ENCODE measurements around the gene TAAR5. TPM values are rescaled to one million over a fixed set of nuclear protein-coding genes. Genes with fewer than 3 reads are reported as not detected.
"Not testable (repeated sequence)": the region's sequence is repeated elsewhere in the genome, so short reads cannot be mapped to it uniquely, and the experiment has no call there.

TAAR5 gene, protein sequence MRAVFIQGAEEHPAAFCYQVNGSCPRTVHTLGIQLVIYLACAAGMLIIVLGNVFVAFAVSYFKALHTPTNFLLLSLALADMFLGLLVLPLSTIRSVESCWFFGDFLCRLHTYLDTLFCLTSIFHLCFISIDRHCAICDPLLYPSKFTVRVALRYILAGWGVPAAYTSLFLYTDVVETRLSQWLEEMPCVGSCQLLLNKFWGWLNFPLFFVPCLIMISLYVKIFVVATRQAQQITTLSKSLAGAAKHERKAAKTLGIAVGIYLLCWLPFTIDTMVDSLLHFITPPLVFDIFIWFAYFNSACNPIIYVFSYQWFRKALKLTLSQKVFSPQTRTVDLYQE
- polyA plus RNA-seq (2012; ENCODE audit: insufficient read depth, insufficient read length, low read depth) = not detected

DNA sequence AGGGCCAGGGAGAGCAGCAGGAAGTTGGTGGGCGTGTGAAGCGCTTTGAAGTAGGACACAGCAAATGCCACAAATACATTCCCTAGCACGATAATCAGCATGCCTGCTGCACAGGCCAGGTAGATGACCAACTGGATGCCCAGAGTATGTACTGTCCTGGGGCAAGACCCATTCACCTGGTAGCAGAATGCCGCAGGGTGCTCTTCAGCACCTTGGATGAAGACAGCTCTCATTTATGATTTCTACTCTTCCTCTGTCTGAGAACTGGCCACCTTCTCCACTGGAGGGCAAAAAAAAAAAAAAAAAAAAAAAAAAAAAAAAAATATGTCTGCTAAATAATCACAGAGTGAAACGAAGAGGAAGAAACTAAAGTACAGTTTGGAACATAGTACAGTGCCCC, at the start of gene TAAR5:
Gene TAAR5 (minus strand): TSS at position 288 of the 400 bp plus-strand sequence. CDS start 55 bp downstream, at position 233.
- TF ChIP-seq CTCF (IDR thresholded peaks at IDR 0.05; ENCODE audit: low read depth, low read length) = no peak
- no peak within 1 kb of the TSS for H3K4me3 ChIP-seq (ENCODE audit: low read depth, low read length)
- no peaks in the 10 kb centered on the region for H3K9me3 ChIP-seq
- DNase-seq = no peak
- H3K4me1 ChIP-seq = no peaks in the 10 kb centered on the region
- H3K36me3 ChIP-seq = no peaks in the 10 kb centered on the region
- peaks cover 9% of the 10 kb centered on the region; the same call in 1 of the 2 replicates for H3K27me3 ChIP-seq

DNA sequence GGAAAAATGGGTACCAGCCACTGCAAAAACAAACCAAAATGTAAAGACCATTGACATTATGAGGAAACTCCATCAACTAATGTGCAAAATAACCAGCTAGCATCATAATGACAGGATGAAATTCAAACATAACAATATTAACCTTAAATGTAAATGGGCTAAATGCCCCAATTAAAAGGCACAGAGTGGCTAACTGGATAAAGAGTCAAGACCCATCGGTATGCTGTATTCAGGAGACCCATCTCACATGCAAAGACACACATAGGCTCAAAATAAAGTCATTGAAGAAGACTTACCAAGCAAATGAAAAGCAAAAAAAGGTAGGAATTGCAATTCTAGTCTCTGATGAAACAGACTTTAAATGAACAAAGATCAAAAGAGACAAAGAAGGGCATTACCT, 47.6 kb upstream of the TAAR5 start:
- H3K36me3 ChIP-seq; DNase-seq; H3K4me3 ChIP-seq (ENCODE audit: low read depth, low read length); H3K4me1 ChIP-seq; H3K9me3 ChIP-seq; H3K27me3 ChIP-seq: not testable (repeated sequence)

- H3K4me1 ChIP-seq; H3K27me3 ChIP-seq; DNase-seq; H3K4me3 ChIP-seq (ENCODE audit: low read depth, low read length); H3K36me3 ChIP-seq; H3K9me3 ChIP-seq: not testable (repeated sequence)
Measured at GRCh38 chr6:132635906-132636305, 46.4 kb upstream of the TAAR5 start.

- H3K4me3 ChIP-seq (ENCODE audit: low read depth, low read length); H3K36me3 ChIP-seq; H3K9me3 ChIP-seq; DNase-seq; H3K4me1 ChIP-seq; H3K27me3 ChIP-seq: not testable (repeated sequence)
Measured at GRCh38 chr6:132635288-132635687, 45.7 kb upstream of the TAAR5 start.

- no peak for TF ChIP-seq CTCF (IDR thresholded peaks at IDR 0.05; ENCODE audit: low read depth, low read length)
- Histone ChIP-seq H3K27me3 (peaks cover 7% of the 10 kb centered on the region; the same call in 1 of the 2 replicates), H3K9me3 (no peaks in the 10 kb centered on the region), H3K36me3 (no peaks in the 10 kb centered on the region), H3K4me1 (no peaks in the 10 kb centered on the region), H3K4me3 (ENCODE audit: low read depth, low read length) (no peak overlapping the region)
- DNase-seq = no peak
Measured at GRCh38 chr6:132634796-132635195, 45.3 kb upstream of the TAAR5 start.

DNA sequence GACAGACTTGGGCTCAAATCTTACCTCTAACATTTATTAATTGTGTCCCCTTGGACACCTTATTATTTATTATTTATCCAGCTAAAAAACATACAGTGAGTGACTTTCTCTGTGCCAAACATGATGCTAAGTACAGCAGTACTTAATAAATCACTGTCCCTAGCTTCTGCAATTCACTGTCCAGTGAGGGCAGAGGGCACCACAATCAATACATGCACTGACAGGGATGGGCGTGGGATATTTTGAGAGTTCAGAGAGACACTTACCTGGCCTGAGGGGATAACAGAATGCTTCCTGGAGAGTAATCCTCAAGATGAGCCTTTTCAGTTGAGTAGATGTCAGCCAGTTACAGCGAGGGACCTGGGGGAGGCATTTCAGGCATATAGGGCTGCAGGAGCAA, 43.8 kb upstream of the TAAR5 start:
- peaks cover 2% of the 10 kb centered on the region; the same call in 1 of the 2 replicates for H3K27me3 ChIP-seq
- TF ChIP-seq CTCF (IDR thresholded peaks at IDR 0.05; ENCODE audit: low read depth, low read length) = no peak
- H3K9me3 ChIP-seq = no peaks in the 10 kb centered on the region
- no peaks in the 10 kb centered on the region for H3K4me1 ChIP-seq
- no peak for DNase-seq
- H3K36me3 ChIP-seq = no peaks in the 10 kb centered on the region
- H3K4me3 ChIP-seq (ENCODE audit: low read depth, low read length) = no peak overlapping the region

GRCh38 chr6:132624175-132624574, 34.6 kb upstream of the TAAR5 start, which contains the start of gene TAAR2:
TSS of gene TAAR2 (minus strand) at chr6:132624275. CDS start at chr6:132624275, 0 bp downstream.
- Histone ChIP-seq H3K9me3 (no peaks in the 10 kb centered on the region), H3K4me1 (no peaks in the 10 kb centered on the region), H3K4me3 (ENCODE audit: low read depth, low read length) (no peak within 1 kb of the TSS), H3K36me3 (no peaks in the 10 kb centered on the region), H3K27me3 (peaks cover 15% of the 10 kb centered on the region; the same call in 1 of the 2 replicates)
- no peak for TF ChIP-seq CTCF (IDR thresholded peaks at IDR 0.05; ENCODE audit: low read depth, low read length)
- no peak for DNase-seq
